HFFc6 (cell line): ENCODE data around the gene DLG5. TPM values are rescaled to one million over a fixed set of nuclear protein-coding genes. Genes with fewer than 3 reads are reported as not detected.

Source experiments
- DNase-seq: peaks from one replicate; pipeline ENCODE4 v3.0.0-alpha.2; 2018
- H3K27ac Mint-ChIP-seq: 2 replicates; pipeline ENCODE4 v1.8.0; 2020; ENCODE audit warnings: mild to moderate bottlenecking, mixed read lengths
- H3K27me3 Mint-ChIP-seq: 2 replicates; pipeline ENCODE4 v1.8.0; 2021; ENCODE audit warnings: mild to moderate bottlenecking, moderate library complexity, mixed read lengths; ENCODE audit not compliant: insufficient read depth
- H3K36me3 Mint-ChIP-seq: 2 replicates; pipeline ENCODE4 v1.8.0; 2021; ENCODE audit warnings: low read depth, mixed read lengths
- H3K4me1 Mint-ChIP-seq: 2 replicates; pipeline ENCODE4 v1.8.0; 2020; ENCODE audit warnings: low read depth, mixed read lengths
- H3K4me3 Mint-ChIP-seq: 2 replicates; pipeline ENCODE4 v1.8.0; 2020; ENCODE audit warnings: mild to moderate bottlenecking, moderate library complexity, mixed read lengths
- H3K9me3 Mint-ChIP-seq: 2 replicates; pipeline ENCODE4 v1.8.0; 2020; ENCODE audit warnings: mild to moderate bottlenecking, mixed read lengths
- total RNA-seq, 6 experiments: library from RNA; stranded (reverse); fragmentation: NEBNext Ultra II Directional; extraction: Animal tissue kit (Norgen Biotek cat#: 25700); gene quantifications; 2 replicates in 1 of 6; 3 replicates in 5 of 6; pipeline ENCODE4 v1.2.3, GENCODE V29; 2021
- TF ChIP-seq, protein P1 (sequence below): fragments of 200-600 bp; sonication (generic); IDR thresholded peaks from 2 replicates; pipeline ENCODE4 v1.5.0; 2021; ENCODE audit warnings: antibody characterized with exemption, mild to moderate bottlenecking

DLG5 gene
- total RNA-seq, 6 experiments from 2014 or later = 48.2 to 52.9 (median 49.7) TPM

DNA sequence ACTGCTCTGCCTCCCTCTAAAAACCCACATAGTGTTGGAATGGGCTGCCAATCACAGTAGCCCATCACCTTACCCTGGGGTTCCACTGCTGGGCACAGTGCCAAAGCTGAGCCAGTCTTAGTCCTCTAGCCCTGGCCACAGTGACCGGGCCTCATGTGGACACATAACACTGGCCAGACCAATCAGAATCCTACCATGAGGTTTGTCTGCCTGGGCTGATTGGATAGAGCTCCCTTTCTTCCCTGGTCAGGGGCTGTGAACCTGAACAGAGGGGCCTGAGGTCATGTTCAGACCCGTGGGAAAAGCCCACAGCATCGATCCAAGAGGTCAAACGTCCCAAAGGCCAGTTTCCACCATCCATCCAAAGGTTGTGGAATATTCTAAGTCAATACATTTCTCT, 6.1 kb downstream of the DLG5 start:
- peak overlapping the region; percentile 68 for H3K27ac Mint-ChIP-seq
- H3K27me3 Mint-ChIP-seq = peaks cover 1% of the 10 kb centered on the region; the same call in 1 of the 2 replicates
- no peaks in the 10 kb centered on the region for H3K9me3 Mint-ChIP-seq
- H3K36me3 Mint-ChIP-seq = no peaks in the 10 kb centered on the region
- H3K4me1 Mint-ChIP-seq = peaks cover 55% of the 10 kb centered on the region
- H3K4me3 Mint-ChIP-seq = no peak overlapping the region
- DNase-seq = no peak
- TF ChIP-seq, protein P1, sequence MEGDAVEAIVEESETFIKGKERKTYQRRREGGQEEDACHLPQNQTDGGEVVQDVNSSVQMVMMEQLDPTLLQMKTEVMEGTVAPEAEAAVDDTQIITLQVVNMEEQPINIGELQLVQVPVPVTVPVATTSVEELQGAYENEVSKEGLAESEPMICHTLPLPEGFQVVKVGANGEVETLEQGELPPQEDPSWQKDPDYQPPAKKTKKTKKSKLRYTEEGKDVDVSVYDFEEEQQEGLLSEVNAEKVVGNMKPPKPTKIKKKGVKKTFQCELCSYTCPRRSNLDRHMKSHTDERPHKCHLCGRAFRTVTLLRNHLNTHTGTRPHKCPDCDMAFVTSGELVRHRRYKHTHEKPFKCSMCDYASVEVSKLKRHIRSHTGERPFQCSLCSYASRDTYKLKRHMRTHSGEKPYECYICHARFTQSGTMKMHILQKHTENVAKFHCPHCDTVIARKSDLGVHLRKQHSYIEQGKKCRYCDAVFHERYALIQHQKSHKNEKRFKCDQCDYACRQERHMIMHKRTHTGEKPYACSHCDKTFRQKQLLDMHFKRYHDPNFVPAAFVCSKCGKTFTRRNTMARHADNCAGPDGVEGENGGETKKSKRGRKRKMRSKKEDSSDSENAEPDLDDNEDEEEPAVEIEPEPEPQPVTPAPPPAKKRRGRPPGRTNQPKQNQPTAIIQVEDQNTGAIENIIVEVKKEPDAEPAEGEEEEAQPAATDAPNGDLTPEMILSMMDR = no peak

DNA sequence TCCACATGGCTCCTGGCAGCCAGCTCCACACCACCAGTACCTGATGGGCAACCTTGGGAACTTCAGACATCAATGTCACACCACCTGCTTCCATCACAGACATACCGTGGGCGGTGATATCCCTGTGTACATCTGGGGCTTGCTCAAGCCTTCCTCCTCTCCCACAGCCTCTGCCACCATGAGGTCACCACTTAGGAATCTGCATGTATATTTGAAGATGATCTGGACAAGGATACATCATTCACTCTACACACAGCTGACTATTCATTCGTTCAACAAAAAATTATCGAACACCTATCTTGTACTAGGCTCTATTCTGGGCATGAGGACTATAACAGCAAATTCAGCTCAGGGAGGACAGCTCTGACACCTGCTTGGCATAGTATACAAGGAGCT, 6.8 kb downstream of the DLG5 start:
- Mint-ChIP-seq H3K9me3 (no peaks in the 10 kb centered on the region), H3K27me3 (no peaks in the 10 kb centered on the region; the same call in 1 of the 2 replicates), H3K4me1 (peaks cover 53% of the 10 kb centered on the region), H3K4me3 (0 out of 2 replicates have a peak overlapping the region, but pooled peaks have one; percentile 25), H3K36me3 (0 out of 2 replicates have a peak, but pooled peaks cover 3% of the 10 kb centered on the region), H3K27ac (peak overlapping the region; percentile 68)
- TF ChIP-seq, protein P1 = no peak
- peak; percentile 61 for DNase-seq

DNA sequence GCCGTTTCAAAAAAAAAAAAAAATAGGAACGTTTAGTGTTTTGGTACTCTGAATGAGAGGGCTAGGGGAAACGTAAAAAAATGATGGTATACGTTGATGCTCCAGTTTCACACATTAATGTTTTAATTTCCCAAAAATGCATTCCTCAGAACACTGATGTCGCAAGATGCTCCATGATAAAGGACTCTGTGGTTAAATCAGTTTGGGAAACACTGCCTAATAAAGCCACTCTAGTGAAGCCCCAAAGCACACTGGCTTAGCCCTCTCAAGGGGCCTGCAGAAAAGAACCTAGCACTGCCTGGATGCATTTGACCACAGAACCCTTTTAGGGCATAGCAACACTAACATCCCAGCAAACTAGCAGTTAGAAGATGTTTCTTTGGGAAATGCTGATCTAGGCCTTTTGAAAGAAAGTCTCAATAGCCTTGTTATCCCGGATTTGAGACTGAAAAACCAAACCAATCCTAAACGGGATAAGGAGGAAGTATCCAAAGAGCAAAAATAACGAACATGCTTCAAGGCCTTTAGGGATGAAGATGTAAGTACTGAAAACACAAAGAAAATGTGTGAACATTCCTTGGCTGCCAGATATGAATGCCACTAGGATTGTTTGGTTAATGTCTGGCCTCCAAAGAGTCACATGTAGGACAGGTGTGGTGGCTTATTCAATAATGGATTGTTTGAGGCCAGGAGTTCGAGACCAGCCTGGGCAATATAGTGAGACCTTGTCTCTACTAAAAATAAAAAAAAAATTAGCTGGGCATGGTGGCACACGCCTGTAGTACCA, 11.0 kb downstream of the DLG5 start:
- no peaks in the 10 kb centered on the region for H3K9me3 Mint-ChIP-seq
- peaks cover 58% of the 10 kb centered on the region for H3K4me1 Mint-ChIP-seq
- H3K4me3 Mint-ChIP-seq = no peak overlapping the region
- 0 out of 2 replicates have a peak, but pooled peaks cover 5% of the 10 kb centered on the region for H3K36me3 Mint-ChIP-seq
- H3K27me3 Mint-ChIP-seq = no peaks in the 10 kb centered on the region; the same call in 1 of the 2 replicates
- no peak overlapping the region for H3K27ac Mint-ChIP-seq
- no peak for DNase-seq
- TF ChIP-seq, protein P1 = no peak

- Mint-ChIP-seq H3K27ac (peak overlapping the region; percentile 55; the same call in 1 of the 2 replicates), H3K4me3 (no peak overlapping the region), H3K27me3 (peaks cover 2% of the 10 kb centered on the region; the same call in 1 of the 2 replicates), H3K9me3 (no peaks in the 10 kb centered on the region), H3K36me3 (0 out of 2 replicates have a peak, but pooled peaks cover 5% of the 10 kb centered on the region), H3K4me1 (peaks cover 61% of the 10 kb centered on the region)
- TF ChIP-seq, protein P1 = no peak
- no peak for DNase-seq
These were observed 13.5 kb downstream of the DLG5 start for GRCh38 chr10:77913090-77913489.

DNA sequence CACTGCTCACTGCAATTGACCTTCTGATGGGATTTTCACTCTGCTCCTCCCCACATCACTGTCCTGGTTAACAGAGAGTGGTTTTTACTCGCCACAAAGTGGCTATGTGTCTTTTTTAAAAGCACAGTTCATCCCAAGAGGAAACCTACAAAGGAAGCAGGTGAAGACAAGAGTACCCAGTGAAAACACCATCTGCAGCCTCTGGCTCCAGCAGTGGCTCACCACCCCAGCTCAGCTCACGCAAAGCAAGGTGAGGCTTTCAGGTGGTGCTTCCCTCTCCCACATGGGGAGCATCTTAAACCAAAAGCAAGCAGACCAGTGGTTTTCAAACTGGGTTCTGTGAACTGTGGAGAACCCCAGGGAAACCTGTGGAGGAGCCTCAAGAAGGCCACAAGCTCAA, 14.0 kb downstream of the DLG5 start:
- no peak overlapping the region for H3K27ac Mint-ChIP-seq
- DNase-seq = no peak
- no peak overlapping the region for H3K4me3 Mint-ChIP-seq
- H3K4me1 Mint-ChIP-seq = peaks cover 67% of the 10 kb centered on the region
- no peaks in the 10 kb centered on the region for H3K9me3 Mint-ChIP-seq
- H3K36me3 Mint-ChIP-seq = 0 out of 2 replicates have a peak, but pooled peaks cover 5% of the 10 kb centered on the region
- H3K27me3 Mint-ChIP-seq = peaks cover 2% of the 10 kb centered on the region; the same call in 1 of the 2 replicates
- TF ChIP-seq, protein P1 = no peak
